ENCODE data around the gene ZSWIM5. TPM values are rescaled to one million over a fixed set of nuclear protein-coding genes. Genes with fewer than 3 reads are reported as not detected.

The ZSWIM5 gene
- total RNA-seq, 4 donors from 2014 or later, result 2.1 to 3.7 (median 2.5) TPM

GRCh38 chr1:45155423-45155822 is 51.0 kb downstream of the ZSWIM5 start:
- H3K27me3 ChIP-seq, result no peaks in the 10 kb centered on the region
- H3K4me1 ChIP-seq, result no peaks in the 10 kb centered on the region
- DNase-seq (ENCODE audit: low spot score in 2 of 2), result no peak
- no peak for TF ChIP-seq CTCF (IDR thresholded peaks at IDR 0.05)
- TF ChIP-seq EP300 (IDR thresholded peaks at IDR 0.05), result no peak
- TF ChIP-seq POLR2A (IDR thresholded peaks at IDR 0.05), result no peak
- 92 to 94% methylated on average over 7 of the region's 7 CpGs for WGBS, 2 donors
- H3K36me3 ChIP-seq, result no peaks in the 10 kb centered on the region
- H3K9me3 ChIP-seq, result peaks cover 0 to 22% (median 1%) of the 10 kb centered on the region in 4 donors
- no peak overlapping the region for H3K27ac ChIP-seq
- no peak overlapping the region for H3K4me3 ChIP-seq

GRCh38 chr1:45152126-45152525 is 54.3 kb downstream of the ZSWIM5 start:
- H3K4me1 ChIP-seq, result peaks cover 0 to 3% (median 0%) of the 10 kb centered on the region in 4 donors
- no peaks in the 10 kb centered on the region for H3K36me3 ChIP-seq
- TF ChIP-seq EP300 (IDR thresholded peaks at IDR 0.05) (no peak), POLR2A (IDR thresholded peaks at IDR 0.05) (no peak), CTCF (IDR thresholded peaks at IDR 0.05) (no peak)
- H3K9me3 ChIP-seq, result peaks cover 0 to 22% (median 1%) of the 10 kb centered on the region in 4 donors
- H3K27me3 ChIP-seq, result no peaks in the 10 kb centered on the region
- WGBS, 2 donors, result 67 to 68% methylated on average over 3 of the region's 3 CpGs
- no peak for DNase-seq (ENCODE audit: low spot score in 2 of 2)
- no peak overlapping the region for H3K27ac ChIP-seq
- H3K4me3 ChIP-seq, result no peak overlapping the region

GRCh38 chr1:45148209-45148825 is 58.1 kb downstream of the ZSWIM5 start:
- Histone ChIP-seq H3K36me3 (no peaks in the 10 kb centered on the region), H3K4me1 (peaks cover 0 to 3% (median 0%) of the 10 kb centered on the region in 4 donors), H3K27ac (no peak overlapping the region), H3K4me3 (no peak overlapping the region), H3K27me3 (no peaks in the 10 kb centered on the region), H3K9me3 (peaks cover 0 to 3% (median 0%) of the 10 kb centered on the region in 4 donors)
- 74 to 79% methylated on average over 1 of the region's 1 CpG for WGBS, 2 donors
- no peak for DNase-seq (ENCODE audit: low spot score in 2 of 2)
- TF ChIP-seq CTCF (IDR thresholded peaks at IDR 0.05), result no peak
- no peak for TF ChIP-seq EP300 (IDR thresholded peaks at IDR 0.05)
- TF ChIP-seq POLR2A (IDR thresholded peaks at IDR 0.05), result no peak

- Histone ChIP-seq H3K36me3 (no peaks in the 10 kb centered on the region), H3K4me3 (no peak overlapping the region), H3K27me3 (no peaks in the 10 kb centered on the region), H3K4me1 (peaks cover 0 to 3% (median 0%) of the 10 kb centered on the region in 4 donors), H3K9me3 (no peaks in the 10 kb centered on the region), H3K27ac (no peak overlapping the region)
- no peak for TF ChIP-seq POLR2A (IDR thresholded peaks at IDR 0.05)
- no peak for TF ChIP-seq EP300 (IDR thresholded peaks at IDR 0.05)
- TF ChIP-seq CTCF (IDR thresholded peaks at IDR 0.05), result no peak
- DNase-seq (ENCODE audit: low spot score in 2 of 2), result no peak
- WGBS, 2 donors, result 79 to 81% methylated on average over 2 of the region's 2 CpGs
These were observed 59.6 kb downstream of the ZSWIM5 start for GRCh38 chr1:45146833-45147232.

DNA sequence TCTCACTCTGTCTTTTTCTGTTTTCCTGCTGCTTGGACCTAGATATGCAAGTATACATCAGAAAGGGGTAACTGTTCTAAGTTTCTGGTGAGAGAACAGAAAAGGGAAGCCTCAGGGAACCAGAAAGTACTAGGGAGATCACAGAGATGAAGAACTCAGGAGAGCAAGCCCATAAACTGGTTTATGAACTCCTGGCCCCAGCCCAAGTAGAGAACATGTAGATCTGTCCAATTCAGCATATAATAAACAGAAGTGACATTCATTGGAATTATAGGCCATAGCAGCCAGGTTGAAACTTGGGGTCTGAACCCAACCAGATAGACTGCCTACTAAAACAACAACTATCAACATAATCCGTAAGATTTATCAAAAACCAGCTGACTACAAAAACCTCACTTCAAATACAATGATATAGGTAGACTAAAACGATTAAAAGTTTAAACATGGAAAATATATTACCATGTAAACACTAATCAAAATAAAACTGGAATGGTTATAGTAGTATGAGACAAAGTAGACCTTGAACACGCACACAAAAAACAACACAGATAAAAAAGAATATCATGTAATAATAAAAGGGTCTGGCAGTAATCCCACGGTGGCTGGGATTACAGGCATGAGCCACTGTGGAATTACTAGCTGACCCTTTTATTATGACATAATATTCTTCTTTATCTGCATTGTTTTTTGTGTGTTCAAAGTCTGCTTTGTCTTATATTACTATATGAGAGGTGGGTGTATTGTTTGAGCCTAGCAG is 65.0 kb downstream of the ZSWIM5 start:
- Histone ChIP-seq H3K27ac (no peak overlapping the region), H3K9me3 (no peaks in the 10 kb centered on the region), H3K36me3 (no peaks in the 10 kb centered on the region), H3K4me3 (no peak overlapping the region), H3K4me1 (no peaks in the 10 kb centered on the region), H3K27me3 (no peaks in the 10 kb centered on the region)
- 72 to 82% methylated on average over 4 of the region's 4 CpGs for WGBS, 2 donors
- TF ChIP-seq EP300 (IDR thresholded peaks at IDR 0.05) (no peak), CTCF (IDR thresholded peaks at IDR 0.05) (no peak), POLR2A (IDR thresholded peaks at IDR 0.05) (no peak)
- DNase-seq (ENCODE audit: low spot score in 2 of 2), result no peak

Measured in tibial nerve (tissue), 4 donors.